Endothelial cell of umbilical vein (primary cell): ENCODE measurements around the gene ATP6V1A. TPM values are rescaled to one million over a fixed set of nuclear protein-coding genes. Genes with fewer than 3 reads are reported as not detected.

Experiments used
- BruUV-seq: library from RNA; stranded (reverse); fragments of 400-500 nt; replicated peaks from 2 replicates; lab custom pipeline; 2021; lab: Mats Ljungman, UMichigan
- CTCF ChIA-PET: fragments of 300-600, 350-600 bp; sonication (Branson Sonifier 250); formaldehyde crosslinking; loops from one replicate; lab custom pipeline; 2021; ENCODE audit warnings: antibody characterized with exemption, inconsistent platforms; lab: Charles Lee
- POLR2A ChIA-PET: fragments of 300-600, 350-600 bp; sonication (Branson Sonifier 250); formaldehyde crosslinking; loops from one replicate; lab custom pipeline; 2021; ENCODE audit warnings: antibody characterized with exemption, inconsistent platforms; lab: Charles Lee
- DNase-seq: peaks from one replicate; pipeline ENCODE4 v3.0.0-alpha.2; 2011; ENCODE audit warnings: low read depth, low spot score
- FAIRE-seq: peaks from 2 replicates; lab custom pipeline; 2011; peaks lifted over from hg19 to GRCh38; lab: Jason Lieb, UNC
- H2AFZ ChIP-seq: 2 replicates; pipeline ENCODE4 v1.6.0; 2012; ENCODE audit warnings: low read depth, low read length, control low read depth, inconsistent platforms
- H3K27ac ChIP-seq: 2 replicates; pipeline ENCODE4 v1.5.1; 2011; ENCODE audit warnings: low read depth, mild to moderate bottlenecking, control low read depth, low read length, moderate library complexity; ENCODE audit not compliant: insufficient read depth
- H3K27me3 ChIP-seq, 2 experiments: 2 replicates each; pipeline versions ENCODE4 v1.6.0 to v1.6.1; 2011; ENCODE audit warnings: low read length in 2 of 2, mixed read lengths in 1 of 2; ENCODE audit not compliant: control insufficient read depth in 2 of 2, insufficient read depth in 2 of 2
- H3K36me3 ChIP-seq, 2 experiments: 2 replicates in 1 of 2; 3 replicates in 1 of 2; pipeline ENCODE4 v1.5.1; 2011; ENCODE audit warnings: low read length in 2 of 2, mild to moderate bottlenecking in 1 of 2, moderate library complexity in 1 of 2; ENCODE audit not compliant: control insufficient read depth in 2 of 2, insufficient read depth in 2 of 2; ENCODE audit errors: extremely low read depth in 1 of 2
- H3K4me1 ChIP-seq: 3 replicates; pipeline ENCODE4 v1.5.1; 2011; ENCODE audit warnings: mild to moderate bottlenecking, low read length; ENCODE audit not compliant: control insufficient read depth, insufficient read depth; ENCODE audit errors: extremely low read depth
- H3K4me2 ChIP-seq: 2 replicates; pipeline ENCODE4 v1.6.1; 2011; ENCODE audit warnings: low read length, control low read depth, mixed read lengths; ENCODE audit not compliant: insufficient read depth
- H3K4me3 ChIP-seq, 3 experiments: fragments of 200-600 bp in 1 of 3; sonication (generic), shearing (Covaris generic) in 1 of 3; replicated peaks in 1 of 3; 2 replicates each; pipeline ENCODE4 v1.5.1; 2011 to 2016; ENCODE audit warnings: control low read depth in 3 of 3, low read length in 3 of 3, mild to moderate bottlenecking in 2 of 3, inconsistent platforms in 1 of 3, low read depth in 1 of 3, moderate library complexity in 1 of 3; ENCODE audit not compliant: insufficient read depth in 1 of 3
- H3K79me2 ChIP-seq: 2 replicates; pipeline ENCODE4 v1.6.0; 2012; ENCODE audit warnings: low read length, inconsistent platforms; ENCODE audit not compliant: control insufficient read depth, insufficient read depth
- H3K9ac ChIP-seq: replicated peaks from 2 replicates; pipeline ENCODE3; 2011; ENCODE audit warnings: low read length, control low read depth; ENCODE audit not compliant: insufficient read depth; ENCODE audit errors: extremely low read depth
- H3K9me1 ChIP-seq: replicated peaks from 3 replicates; pipeline ENCODE4 v1.6.0; 2011; ENCODE audit warnings: mild to moderate bottlenecking, low read length; ENCODE audit not compliant: control insufficient read depth, insufficient read depth; ENCODE audit errors: extremely low read depth
- H3K9me3 ChIP-seq: replicated peaks from 2 replicates; pipeline ENCODE4 v1.5.1; 2012; ENCODE audit warnings: low read length, inconsistent platforms; ENCODE audit not compliant: control insufficient read depth, insufficient read depth
- H4K20me1 ChIP-seq: replicated peaks from 2 replicates; pipeline ENCODE3; 2011; ENCODE audit warnings: mild to moderate bottlenecking, low read length; ENCODE audit not compliant: control insufficient read depth, insufficient read depth; ENCODE audit errors: extremely low read depth
- EZH2 ChIP-seq: IDR thresholded peaks from 2 replicates; pipeline ENCODE4 v1.6.1; 2012; ENCODE audit warnings: borderline replicate concordance, low read depth, mild to moderate bottlenecking, moderate library complexity, low read length, inconsistent platforms; ENCODE audit not compliant: severe bottlenecking
- FOS ChIP-seq: IDR thresholded peaks from 2 replicates; pipeline ENCODE4 v1.6.1; 2011; ENCODE audit warnings: mild to moderate bottlenecking, low read length, moderate library complexity, borderline replicate concordance; ENCODE audit not compliant: insufficient read depth
- GATA2 ChIP-seq: IDR thresholded peaks from 2 replicates; pipeline ENCODE4 v1.7.0; 2011; ENCODE audit warnings: low read depth, mild to moderate bottlenecking, moderate library complexity, mixed read lengths, low read length; ENCODE audit not compliant: insufficient read length, insufficient read depth
- JUN ChIP-seq: IDR thresholded peaks from 2 replicates; pipeline ENCODE4 v1.6.1; 2011; ENCODE audit warnings: borderline replicate concordance, low read depth; ENCODE audit not compliant: insufficient read length, insufficient read depth
- MYC ChIP-seq: IDR thresholded peaks from one replicate; pipeline ENCODE4 v1.6.1; 2011; ENCODE audit warnings: mild to moderate bottlenecking, low read depth, low read length
- POLR2A ChIP-seq: IDR thresholded peaks from 2 replicates; pipeline ENCODE4 v1.6.1; 2012; ENCODE audit warnings: low read depth, mild to moderate bottlenecking, control low read depth, low read length
- POLR2AphosphoS5 ChIP-seq: IDR thresholded peaks from 2 replicates; pipeline ENCODE4 v1.6.1; 2012; ENCODE audit warnings: low read depth, mild to moderate bottlenecking, control low read depth, low read length, moderate library complexity; ENCODE audit not compliant: insufficient read depth
- dilution Hi-C: fragments of 300-500 bp; cut with MboI; formaldehyde crosslinking; loops from one replicate; pipeline ENCODE4 v1.15.0; 2019; ENCODE audit warnings: low sequenced_read_pairs; ENCODE audit not compliant: extremely low pct_ligation_motif_present
- intact Hi-C: fragments of 100-400 bp; cut with micrococcal nuclease; formaldehyde crosslinking; loops from one replicate; pipeline ENCODE4 v1.10.0; 2022
- polyA plus RNA-seq, 4 experiments: library from polyadenylated mRNA; depleted of rRNA in 3 of 4; stranded (reverse) in 3 of 4; unstranded in 1 of 4; fragments of >200 nt; gene quantifications; 2 replicates each; pipeline versions ENCODE4 v1.2.1 to v1.2.3, GENCODE V29; 2011 to 2012; ENCODE audit warnings: missing spikeins in 1 of 4
- total RNA-seq: library from RNA; stranded (reverse); gene quantifications from 2 replicates; pipeline ENCODE4 v1.2.3, GENCODE V29; 2021
- TF ChIP-seq, protein P1 (sequence below): IDR thresholded peaks from 2 replicates; pipeline ENCODE4 v1.6.1; 2011; ENCODE audit not compliant: insufficient read depth, insufficient read length
- TF ChIP-seq, protein P2 (sequence below), 2 donors: IDR thresholded peaks; 1 replicate in 1 of 2; 2 replicates in 1 of 2; pipeline ENCODE4 v1.5.1; 2011; ENCODE audit warnings: low read length in 2 of 2, mild to moderate bottlenecking in 2 of 2, moderate library complexity in 2 of 2, control low read depth in 1 of 2, inconsistent platforms in 1 of 2, low read depth in 1 of 2; ENCODE audit not compliant: insufficient read depth in 1 of 2; ENCODE audit errors: extremely low read depth in 1 of 2

The ATP6V1A gene
- total and polyA plus RNA-seq, 2 donors (not counting 3 experiments of a cell fraction or from before 2014, with no cell fraction given) = 20.9 to 96.9 TPM

DNA sequence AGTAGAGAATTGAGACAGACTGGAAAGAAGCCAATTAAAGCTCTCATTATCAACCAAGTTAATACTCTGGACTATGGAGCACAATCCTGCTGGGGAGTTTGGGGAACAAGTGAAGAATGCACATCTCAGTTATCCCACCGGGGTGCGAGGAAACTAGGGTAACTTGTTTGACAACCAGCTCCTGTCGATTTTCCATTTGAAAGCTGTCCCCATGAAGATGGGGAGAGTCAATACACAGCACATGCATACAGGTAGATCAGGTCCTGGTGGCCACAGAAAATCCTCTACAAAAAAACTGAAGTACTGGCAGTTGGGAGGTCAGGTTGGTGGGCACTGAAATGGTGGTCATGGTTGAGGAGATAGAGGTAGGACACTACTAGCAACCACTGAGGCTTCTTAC, 66.0 kb downstream of the ATP6V1A start:
- H3K36me3 ChIP-seq = no peaks in the 10 kb centered on the region
- no peak for FAIRE-seq
- no peak overlapping the region for H3K4me2 ChIP-seq
- H2AFZ ChIP-seq = no peak overlapping the region
- ChIA-PET CTCF (interaction anchor here (1.1 to 1.7 kb wide), 2 partner anchors 12 to 68 kb away, joined by 4 to 7 read pairs; no protein-coding TSS in a partner anchor), POLR2A (interaction anchor here (0.7 kb wide), 1 partner anchor 17 kb away, joined by 3 read pairs; no protein-coding TSS in a partner anchor)
- no TSS peak for BruUV-seq
- H3K9me1 ChIP-seq = peaks cover 2% of the 10 kb centered on the region
- H3K27me3 ChIP-seq = no peaks in the 10 kb centered on the region
- no peaks in the 10 kb centered on the region for H3K79me2 ChIP-seq
- dilution Hi-C loops (no loop called here), intact Hi-C loops (no loop called here)
- DNase-seq = no peak
- H3K4me1 ChIP-seq = peaks cover 9% of the 10 kb centered on the region
- TF ChIP-seq GATA2 (no peak), EZH2 (no peak), POLR2AphosphoS5 (no peak), FOS (no peak), MYC (no peak), POLR2A (no peak), JUN (no peak)
- TF ChIP-seq, protein P1, sequence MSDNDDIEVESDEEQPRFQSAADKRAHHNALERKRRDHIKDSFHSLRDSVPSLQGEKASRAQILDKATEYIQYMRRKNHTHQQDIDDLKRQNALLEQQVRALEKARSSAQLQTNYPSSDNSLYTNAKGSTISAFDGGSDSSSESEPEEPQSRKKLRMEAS = no peak
- TF ChIP-seq, protein P2, sequence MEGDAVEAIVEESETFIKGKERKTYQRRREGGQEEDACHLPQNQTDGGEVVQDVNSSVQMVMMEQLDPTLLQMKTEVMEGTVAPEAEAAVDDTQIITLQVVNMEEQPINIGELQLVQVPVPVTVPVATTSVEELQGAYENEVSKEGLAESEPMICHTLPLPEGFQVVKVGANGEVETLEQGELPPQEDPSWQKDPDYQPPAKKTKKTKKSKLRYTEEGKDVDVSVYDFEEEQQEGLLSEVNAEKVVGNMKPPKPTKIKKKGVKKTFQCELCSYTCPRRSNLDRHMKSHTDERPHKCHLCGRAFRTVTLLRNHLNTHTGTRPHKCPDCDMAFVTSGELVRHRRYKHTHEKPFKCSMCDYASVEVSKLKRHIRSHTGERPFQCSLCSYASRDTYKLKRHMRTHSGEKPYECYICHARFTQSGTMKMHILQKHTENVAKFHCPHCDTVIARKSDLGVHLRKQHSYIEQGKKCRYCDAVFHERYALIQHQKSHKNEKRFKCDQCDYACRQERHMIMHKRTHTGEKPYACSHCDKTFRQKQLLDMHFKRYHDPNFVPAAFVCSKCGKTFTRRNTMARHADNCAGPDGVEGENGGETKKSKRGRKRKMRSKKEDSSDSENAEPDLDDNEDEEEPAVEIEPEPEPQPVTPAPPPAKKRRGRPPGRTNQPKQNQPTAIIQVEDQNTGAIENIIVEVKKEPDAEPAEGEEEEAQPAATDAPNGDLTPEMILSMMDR (IDR thresholded peaks at IDR 0.05; ENCODE audit: extremely low read depth in 1 of 2, insufficient read depth in 1 of 2, low read depth in 1 of 2, low read length in 2 of 2) = no peak
- no peaks in the 10 kb centered on the region for H3K9me3 ChIP-seq
- no peak overlapping the region for H3K27ac ChIP-seq
- H3K4me3 ChIP-seq = no peak overlapping the region
- no peaks in the 10 kb centered on the region for H4K20me1 ChIP-seq
- H3K9ac ChIP-seq = no peak overlapping the region
